ENCODE data around the gene STK10. TPM values are rescaled to one million over a fixed set of nuclear protein-coding genes. Genes with fewer than 3 reads are reported as not detected.

STK10 gene
- total and polyA plus RNA-seq, 2 of the 8 experiments (the other 6 are each of a cell fraction or from before 2014, with no cell fraction given) = 10.5 to 21.4 TPM

- TF ChIP-seq CTCF (IDR thresholded peaks at IDR 0.05; ENCODE audit: control extremely low read depth in 1 of 3, insufficient read depth in 1 of 3, low read depth in 1 of 3, low read length in 3 of 3) (no peak), EGR1 (IDR thresholded peaks at IDR 0.05; ENCODE audit: borderline replicate concordance, low read depth, low read length) (no peak), SP1 (IDR thresholded peaks at IDR 0.05; ENCODE audit: low read depth, low read length) (no peak), MAX (IDR thresholded peaks at IDR 0.05) (no peak)
Measured at GRCh38 chr5:172078726-172079345, 109.2 kb downstream of the STK10 start (continued).

Data from H1 (cell line).